Keratinocyte (primary cell): ENCODE measurements around the gene TCP1. TPM values are rescaled to one million over a fixed set of nuclear protein-coding genes. Genes with fewer than 3 reads are reported as not detected.

ENCODE experiments used
- DNase-seq: peaks from one replicate; pipeline ENCODE4 v3.0.0-alpha.2; 2011; ENCODE audit warnings: low read depth, missing footprints, low spot score
- FAIRE-seq: peaks from 2 replicates; lab custom pipeline; 2011; peaks lifted over from hg19 to GRCh38; lab: Jason Lieb, UNC
- H2AFZ ChIP-seq: 2 replicates; pipeline ENCODE4 v1.6.0; 2012; ENCODE audit warnings: low read length, control low read depth, inconsistent platforms; ENCODE audit not compliant: control insufficient read depth
- H3K27ac ChIP-seq: 2 replicates; pipeline ENCODE4 v1.5.1; 2011; ENCODE audit warnings: low read length; ENCODE audit not compliant: control insufficient read depth, insufficient read depth
- H3K27me3 ChIP-seq: 3 replicates; pipeline ENCODE4 v1.6.0; 2011; ENCODE audit warnings: low read length; ENCODE audit not compliant: control insufficient read depth, insufficient read depth; ENCODE audit errors: extremely low read depth
- H3K36me3 ChIP-seq, 2 experiments: 2 replicates in 1 of 2; 3 replicates in 1 of 2; pipeline ENCODE4 v1.5.1; 2011; ENCODE audit warnings: low read length in 2 of 2, mild to moderate bottlenecking in 1 of 2; ENCODE audit not compliant: control insufficient read depth in 2 of 2, insufficient read depth in 2 of 2; ENCODE audit errors: extremely low read depth in 1 of 2
- H3K4me1 ChIP-seq: 3 replicates; pipeline ENCODE4 v1.5.1; 2011; ENCODE audit warnings: low read length; ENCODE audit not compliant: control insufficient read depth, insufficient read depth; ENCODE audit errors: extremely low read depth
- H3K4me2 ChIP-seq: 3 replicates; pipeline ENCODE4 v1.6.0; 2011; ENCODE audit warnings: low read depth, low read length; ENCODE audit not compliant: control insufficient read depth, insufficient read depth; ENCODE audit errors: extremely low read depth
- H3K4me3 ChIP-seq, 3 experiments: fragments of 200-600 bp in 1 of 3; sonication (generic) in 1 of 3; 2 replicates in 2 of 3; 3 replicates in 1 of 3; pipeline ENCODE4 v1.5.1; 2011 to 2016; ENCODE audit warnings: low read length in 3 of 3, mild to moderate bottlenecking in 3 of 3, control low read depth in 2 of 3, inconsistent platforms in 1 of 3, low read depth in 1 of 3, mixed read lengths in 1 of 3, mixed run types in 1 of 3, moderate library complexity in 1 of 3; ENCODE audit not compliant: control insufficient read depth in 2 of 3, insufficient read depth in 2 of 3; ENCODE audit errors: extremely low read depth in 1 of 3
- H3K79me2 ChIP-seq: 2 replicates; pipeline ENCODE4 v1.6.0; 2012; ENCODE audit warnings: low read length; ENCODE audit not compliant: control insufficient read depth, insufficient read depth
- H3K9ac ChIP-seq: 3 replicates; pipeline ENCODE4 v1.6.0; 2011; ENCODE audit warnings: low read length; ENCODE audit not compliant: control insufficient read depth, insufficient read depth; ENCODE audit errors: extremely low read depth
- H3K9me1 ChIP-seq: 3 replicates; pipeline ENCODE4 v1.6.0; 2011; ENCODE audit warnings: low read length; ENCODE audit not compliant: control insufficient read depth, insufficient read depth; ENCODE audit errors: extremely low read depth
- H3K9me3 ChIP-seq: 2 replicates; pipeline ENCODE4 v1.5.1; 2012; ENCODE audit warnings: low read depth, low read length; ENCODE audit not compliant: control insufficient read depth
- H4K20me1 ChIP-seq: 3 replicates; pipeline ENCODE4 v1.6.0; 2011; ENCODE audit warnings: low read length; ENCODE audit not compliant: control insufficient read depth, insufficient read depth; ENCODE audit errors: extremely low read depth
- EZH2 ChIP-seq: IDR thresholded peaks from one replicate; pipeline ENCODE4 v1.6.1; 2012; ENCODE audit warnings: inconsistent platforms, mild to moderate bottlenecking, low read length, moderate library complexity
- dilution Hi-C: fragments of 300-500 bp; cut with MboI; formaldehyde crosslinking; loops from one replicate; pipeline ENCODE4 v1.7.0; 2020; ENCODE audit warnings: low sequenced_read_pairs; ENCODE audit not compliant: extremely low pct_ligation_motif_present
- polyA plus RNA-seq, 5 experiments: library from polyadenylated mRNA; depleted of rRNA in 3 of 5; stranded (reverse) in 3 of 5; stranded (forward) in 1 of 5; unstranded in 1 of 5; fragments of >200 nt; gene quantifications; 1 replicate in 1 of 5; 2 replicates in 3 of 5; 3 replicates in 1 of 5; pipeline versions ENCODE4 v1.2.1 to v1.2.3, GENCODE V29; 2011 to 2012; ENCODE audit warnings: missing spikeins in 2 of 5, low read depth in 1 of 5, low replicate concordance in 1 of 5
- TF ChIP-seq, protein P1 (sequence below), 3 experiments: IDR thresholded peaks in 1 of 3; conservative IDR thresholded peaks in 1 of 3; optimal IDR thresholded peaks in 1 of 3; 2 replicates in 2 of 3; 3 replicates in 1 of 3; pipeline versions ENCODE3 to v1.5.1; 2011; ENCODE audit warnings: low read length in 3 of 3, mild to moderate bottlenecking in 3 of 3, moderate library complexity in 2 of 3, control low read depth in 1 of 3, inconsistent platforms in 1 of 3; ENCODE audit not compliant: insufficient read depth in 2 of 3; ENCODE audit errors: extremely low read depth in 1 of 3

Gene TCP1
- polyA plus RNA-seq, 1 donor (not counting 4 experiments of a cell fraction or from before 2014, with no cell fraction given) = 174 TPM

DNA sequence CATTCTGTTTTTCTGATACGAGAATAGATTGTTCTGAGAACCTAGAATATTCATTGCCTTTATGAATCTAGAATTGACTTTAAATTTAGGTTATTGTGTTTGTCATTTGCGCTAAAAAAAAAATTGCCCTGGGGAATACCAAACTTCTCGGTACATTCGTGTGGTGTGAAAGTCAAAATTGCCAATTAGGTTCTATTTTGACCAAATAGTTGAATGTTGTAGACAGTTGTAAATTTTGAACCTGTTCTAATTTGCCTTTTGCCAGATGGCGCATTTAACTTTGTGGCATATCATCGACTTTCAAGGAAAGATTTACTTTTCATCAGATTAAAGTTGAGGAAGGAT lies 59.1 kb downstream of the TCP1 start:
- Histone ChIP-seq H3K4me3 (peak overlapping the region in 1 of 3 experiments; percentile 18), H3K9me3 (no peaks in the 10 kb centered on the region), H3K79me2 (peaks cover 95% of the 10 kb centered on the region), H3K36me3 (peaks cover 0 to 7% of the 10 kb centered on the region in 2 experiments), H4K20me1 (peaks cover 11% of the 10 kb centered on the region), H3K27ac (peak overlapping the region; percentile 1), H3K27me3 (no peaks in the 10 kb centered on the region), H3K9me1 (no peaks in the 10 kb centered on the region), H3K4me2 (peak overlapping the region; percentile 82), H2AFZ (no peak overlapping the region), H3K9ac (no peak overlapping the region), H3K4me1 (peaks cover 18% of the 10 kb centered on the region)
- FAIRE-seq (no peak), DNase-seq (no peak)
- dilution Hi-C loops = no loop called here
- TF ChIP-seq EZH2 = no peak
- TF ChIP-seq, protein P1, sequence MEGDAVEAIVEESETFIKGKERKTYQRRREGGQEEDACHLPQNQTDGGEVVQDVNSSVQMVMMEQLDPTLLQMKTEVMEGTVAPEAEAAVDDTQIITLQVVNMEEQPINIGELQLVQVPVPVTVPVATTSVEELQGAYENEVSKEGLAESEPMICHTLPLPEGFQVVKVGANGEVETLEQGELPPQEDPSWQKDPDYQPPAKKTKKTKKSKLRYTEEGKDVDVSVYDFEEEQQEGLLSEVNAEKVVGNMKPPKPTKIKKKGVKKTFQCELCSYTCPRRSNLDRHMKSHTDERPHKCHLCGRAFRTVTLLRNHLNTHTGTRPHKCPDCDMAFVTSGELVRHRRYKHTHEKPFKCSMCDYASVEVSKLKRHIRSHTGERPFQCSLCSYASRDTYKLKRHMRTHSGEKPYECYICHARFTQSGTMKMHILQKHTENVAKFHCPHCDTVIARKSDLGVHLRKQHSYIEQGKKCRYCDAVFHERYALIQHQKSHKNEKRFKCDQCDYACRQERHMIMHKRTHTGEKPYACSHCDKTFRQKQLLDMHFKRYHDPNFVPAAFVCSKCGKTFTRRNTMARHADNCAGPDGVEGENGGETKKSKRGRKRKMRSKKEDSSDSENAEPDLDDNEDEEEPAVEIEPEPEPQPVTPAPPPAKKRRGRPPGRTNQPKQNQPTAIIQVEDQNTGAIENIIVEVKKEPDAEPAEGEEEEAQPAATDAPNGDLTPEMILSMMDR (optimal IDR thresholded peaks at IDR 0.05 in 1 of 3, IDR thresholded peaks at IDR 0.05 in 1 of 3, conservative IDR thresholded peaks at IDR 0.05 in 1 of 3; ENCODE audit: extremely low read depth in 1 of 3, insufficient read depth in 2 of 3, low read length in 3 of 3) = no peak

DNA sequence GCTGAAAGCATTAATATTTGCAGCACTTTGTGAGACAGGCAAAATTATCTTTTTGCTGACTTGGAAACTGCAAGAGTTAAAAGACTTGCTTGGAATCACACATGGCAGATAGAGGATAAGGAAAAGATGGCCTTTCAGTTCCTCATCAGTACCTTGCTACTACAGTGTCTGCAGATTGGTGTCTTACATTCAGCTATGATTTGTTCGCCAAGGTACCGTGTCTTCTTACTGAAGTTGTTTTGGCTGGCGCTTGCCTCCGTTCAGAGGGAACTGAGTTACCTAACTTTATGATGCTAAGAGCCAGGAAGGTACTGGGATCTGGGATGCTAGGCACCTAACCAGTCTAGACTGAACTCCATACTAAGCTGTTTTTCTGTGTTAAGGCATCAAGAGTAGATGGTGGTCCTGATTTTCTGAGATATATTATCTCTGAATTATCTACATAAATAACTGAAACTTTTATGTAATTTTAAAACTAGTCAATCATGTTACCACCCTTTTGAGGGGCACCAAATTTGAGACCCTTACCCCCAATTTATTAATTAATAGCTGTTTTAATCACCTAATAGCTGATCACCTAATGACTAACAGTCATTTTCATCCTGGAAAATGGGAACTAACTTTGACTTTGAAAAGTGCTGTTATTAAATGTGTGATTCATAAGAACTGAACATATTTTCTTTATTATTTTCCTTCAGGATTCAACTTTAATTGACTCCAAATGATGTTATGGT lies 59.6 kb downstream of the TCP1 start:
- Histone ChIP-seq H2AFZ (no peak overlapping the region), H3K9ac (peak overlapping the region; percentile 31), H3K4me1 (peaks cover 18% of the 10 kb centered on the region), H4K20me1 (peaks cover 9% of the 10 kb centered on the region), H3K9me1 (no peaks in the 10 kb centered on the region), H3K27ac (peak overlapping the region; percentile 7), H3K27me3 (no peaks in the 10 kb centered on the region), H3K4me2 (peak overlapping the region; percentile 82), H3K79me2 (peaks cover 95% of the 10 kb centered on the region), H3K4me3 (peak overlapping the region; percentile 3 to 98 (median 90)), H3K36me3 (peaks cover 0 to 7% of the 10 kb centered on the region in 2 experiments), H3K9me3 (no peaks in the 10 kb centered on the region)
- TF ChIP-seq EZH2 = no peak
- TF ChIP-seq, protein P1 (optimal IDR thresholded peaks at IDR 0.05 in 1 of 3, IDR thresholded peaks at IDR 0.05 in 1 of 3, conservative IDR thresholded peaks at IDR 0.05 in 1 of 3; ENCODE audit: extremely low read depth in 1 of 3, insufficient read depth in 2 of 3, low read length in 3 of 3) = no peak
- no peak for DNase-seq
- dilution Hi-C loops = no loop called here
- peak; percentile 41 for FAIRE-seq
